Measurements from ENCODE around the gene TMCC2.
"Not testable (repeated sequence)": the region's sequence is repeated elsewhere in the genome, so short reads cannot be mapped to it uniquely, and the experiment has no call there.

TMCC2 gene

GRCh38 chr1:205261946-205262691 is 34.4 kb downstream of the TMCC2 start:
- no peak for DNase-seq

- DNase-seq: no peak
Observed at GRCh38 chr1:205262731-205263171, 35.0 kb downstream of the TMCC2 start.

- DNase-seq: no peak
Observed at GRCh38 chr1:205263580-205264190, 35.9 kb downstream of the TMCC2 start.

GRCh38 chr1:205266611-205267305 is 39.0 kb downstream of the TMCC2 start:
- DNase-seq: no peak

GRCh38 chr1:205267306-205267902 is 39.7 kb downstream of the TMCC2 start:
- DNase-seq: no peak

- DNase-seq: no peak
Observed at GRCh38 chr1:205268846-205269680, 41.3 kb downstream of the TMCC2 start.

GRCh38 chr1:205269711-205270110 is 42.0 kb downstream of the TMCC2 start:
- no peak for DNase-seq

- DNase-seq: no peak
Observed at GRCh38 chr1:205270271-205270670, 42.5 kb downstream of the TMCC2 start.

- no peak for DNase-seq
Observed at GRCh38 chr1:205270764-205271163, 43.0 kb downstream of the TMCC2 start.

- no peak for DNase-seq
Observed at GRCh38 chr1:205271277-205271676, 43.5 kb downstream of the TMCC2 start.

GRCh38 chr1:205271745-205272144 is 44.0 kb downstream of the TMCC2 start:
- DNase-seq: no peak

GRCh38 chr1:205272536-205272935 is 44.8 kb downstream of the TMCC2 start:
- no peak for DNase-seq

- peak; percentile 83 for DNase-seq
Observed at GRCh38 chr1:205273551-205273982, 45.8 kb downstream of the TMCC2 start.

GRCh38 chr1:205274041-205274691 is 46.4 kb downstream of the TMCC2 start:
- no peak for DNase-seq

- peak; percentile 23 for DNase-seq
Observed at GRCh38 chr1:205275133-205275532, 47.4 kb downstream of the TMCC2 start.

GRCh38 chr1:205275916-205276688 is 48.4 kb downstream of the TMCC2 start:
- no peak for DNase-seq

GRCh38 chr1:205276689-205277065 is 48.9 kb downstream of the TMCC2 start:
- no peak for DNase-seq

- DNase-seq: no peak
Observed at GRCh38 chr1:205279986-205280385, 52.2 kb downstream of the TMCC2 start.

GRCh38 chr1:205280666-205281395 is 53.1 kb downstream of the TMCC2 start:
- DNase-seq: not testable (repeated sequence)

Measured in effector CD4-positive, alpha-beta T cell (primary cell).